OCI-LY1 (cell line): ENCODE measurements around the gene TIMM23.
"Not testable (repeated sequence)": the region's sequence is repeated elsewhere in the genome, so short reads cannot be mapped to it uniquely, and the experiment has no call there.

Experiments used
- EZH2 ChIP-seq: fragments of 200-600 bp; sonication (generic), shearing (Covaris generic); IDR thresholded peaks from 2 replicates; pipeline ENCODE4 v1.8.0; 2017; ENCODE audit warnings: borderline replicate concordance, mixed run types, mild to moderate bottlenecking, antibody characterized with exemption, low read length, moderate library complexity, mixed read lengths
- TF ChIP-seq, protein P1 (sequence below): fragments of 200-600 bp; sonication (generic), shearing (Covaris generic); IDR thresholded peaks from 2 replicates; pipeline ENCODE4 v1.5.1; 2017; ENCODE audit warnings: mild to moderate bottlenecking, antibody characterized with exemption, low read length, moderate library complexity, mixed read lengths

DNA sequence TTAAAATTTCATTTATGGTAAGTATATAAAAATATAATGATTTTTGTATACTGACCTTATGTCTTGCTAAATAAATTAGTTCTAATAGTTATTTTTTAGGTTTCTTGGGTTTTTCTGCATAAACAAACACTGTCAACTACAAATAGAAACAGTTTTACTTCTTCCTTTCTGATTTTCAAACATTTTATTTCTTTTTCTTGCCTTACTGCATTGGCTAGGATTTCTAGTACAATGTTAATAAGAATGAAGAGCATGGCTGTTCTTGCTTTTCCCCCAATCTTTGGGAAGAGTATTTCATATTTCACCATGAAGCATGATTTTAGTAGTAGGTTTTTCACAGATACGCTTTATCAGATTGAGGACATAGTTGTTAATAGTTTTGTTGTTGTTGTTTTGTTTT, 45.5 kb upstream of the TIMM23 start:
- TF ChIP-seq, protein P1, sequence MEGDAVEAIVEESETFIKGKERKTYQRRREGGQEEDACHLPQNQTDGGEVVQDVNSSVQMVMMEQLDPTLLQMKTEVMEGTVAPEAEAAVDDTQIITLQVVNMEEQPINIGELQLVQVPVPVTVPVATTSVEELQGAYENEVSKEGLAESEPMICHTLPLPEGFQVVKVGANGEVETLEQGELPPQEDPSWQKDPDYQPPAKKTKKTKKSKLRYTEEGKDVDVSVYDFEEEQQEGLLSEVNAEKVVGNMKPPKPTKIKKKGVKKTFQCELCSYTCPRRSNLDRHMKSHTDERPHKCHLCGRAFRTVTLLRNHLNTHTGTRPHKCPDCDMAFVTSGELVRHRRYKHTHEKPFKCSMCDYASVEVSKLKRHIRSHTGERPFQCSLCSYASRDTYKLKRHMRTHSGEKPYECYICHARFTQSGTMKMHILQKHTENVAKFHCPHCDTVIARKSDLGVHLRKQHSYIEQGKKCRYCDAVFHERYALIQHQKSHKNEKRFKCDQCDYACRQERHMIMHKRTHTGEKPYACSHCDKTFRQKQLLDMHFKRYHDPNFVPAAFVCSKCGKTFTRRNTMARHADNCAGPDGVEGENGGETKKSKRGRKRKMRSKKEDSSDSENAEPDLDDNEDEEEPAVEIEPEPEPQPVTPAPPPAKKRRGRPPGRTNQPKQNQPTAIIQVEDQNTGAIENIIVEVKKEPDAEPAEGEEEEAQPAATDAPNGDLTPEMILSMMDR: not testable (repeated sequence)
- not testable (repeated sequence) for TF ChIP-seq EZH2
